ENCODE results near the gene HOPX. TPM values are rescaled to one million over a fixed set of nuclear protein-coding genes. Genes with fewer than 3 reads are reported as not detected.
"Not testable (repeated sequence)": the region's sequence is repeated elsewhere in the genome, so short reads cannot be mapped to it uniquely, and the experiment has no call there.

The HOPX gene
- total RNA-seq, 1 experiment from 2014 or later, result not detected

DNA sequence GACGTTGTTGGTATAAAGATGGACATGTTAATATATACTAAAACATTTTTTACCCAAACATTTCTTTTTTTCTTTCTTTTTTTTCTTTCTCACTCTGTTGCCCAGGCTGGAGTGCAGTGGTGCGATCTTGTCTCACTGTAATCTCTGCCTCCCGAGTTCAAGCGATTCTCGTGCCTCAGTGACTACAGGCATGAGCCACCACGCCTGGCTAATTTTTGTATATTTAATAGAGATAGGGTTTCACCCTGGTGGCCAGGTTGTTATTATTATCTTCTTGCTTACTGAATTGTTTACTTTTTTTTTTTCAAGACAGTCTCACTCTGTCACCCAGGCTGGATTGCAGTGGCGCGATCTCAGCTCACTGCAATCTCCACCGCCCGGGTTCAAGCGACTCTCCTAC is 68.8 kb downstream of the HOPX start:
- no peak for TF ChIP-seq EZH2 (IDR thresholded peaks at IDR 0.05; ENCODE audit: borderline replicate concordance, low read depth, low read length, poor library complexity, severe bottlenecking)
- TF ChIP-seq CTCF (conservative IDR thresholded peaks at IDR 0.05; ENCODE audit: low read depth, low read length), result no peak
- Histone ChIP-seq H3K27me3 (replicated peaks; ENCODE audit: insufficient read depth, low read depth, low read length, poor library complexity) (no peaks in the 10 kb centered on the region), H3K4me3 (ENCODE audit: low read depth, low read length, poor library complexity, severe bottlenecking) (no peak overlapping the region), H3K27ac (ENCODE audit: low read depth, low read length, poor library complexity, severe bottlenecking) (no peak overlapping the region), H3K4me1 (ENCODE audit: insufficient read depth, low read length, poor library complexity, severe bottlenecking) (no peaks in the 10 kb centered on the region), H3K36me3 (ENCODE audit: insufficient read depth, low read length, poor library complexity, severe bottlenecking) (no peaks in the 10 kb centered on the region), H3K9me3 (ENCODE audit: low read depth, low read length, poor library complexity, severe bottlenecking) (no peaks in the 10 kb centered on the region)
- DNase-seq (ENCODE audit: low spot score), result no peak
- intact Hi-C loops (cut with micrococcal nuclease; ENCODE audit: unreplicated experiment), result no loop called here
- ChIA-PET POLR2A (ENCODE audit: low non-redundant PET) (no interaction called here), CTCF (no interaction called here)
- no TSS peak for BruUV-seq (replicated peaks)

GRCh38 chr4:56611501-56611900 is 69.6 kb downstream of the HOPX start:
- DNase-seq (ENCODE audit: low spot score), result no peak
- ChIA-PET POLR2A (ENCODE audit: low non-redundant PET) (no interaction called here), CTCF (no interaction called here)
- Histone ChIP-seq H3K9me3 (ENCODE audit: low read depth, low read length, poor library complexity, severe bottlenecking) (no peaks in the 10 kb centered on the region), H3K27ac (ENCODE audit: low read depth, low read length, poor library complexity, severe bottlenecking) (no peak overlapping the region), H3K4me3 (ENCODE audit: low read depth, low read length, poor library complexity, severe bottlenecking) (no peak overlapping the region), H3K4me1 (ENCODE audit: insufficient read depth, low read length, poor library complexity, severe bottlenecking) (no peaks in the 10 kb centered on the region), H3K27me3 (replicated peaks; ENCODE audit: insufficient read depth, low read depth, low read length, poor library complexity) (peaks cover 2% of the 10 kb centered on the region), H3K36me3 (ENCODE audit: insufficient read depth, low read length, poor library complexity, severe bottlenecking) (no peaks in the 10 kb centered on the region)
- intact Hi-C loops (cut with micrococcal nuclease; ENCODE audit: unreplicated experiment), result no loop called here
- TF ChIP-seq EZH2 (IDR thresholded peaks at IDR 0.05; ENCODE audit: borderline replicate concordance, low read depth, low read length, poor library complexity, severe bottlenecking) (no peak), CTCF (conservative IDR thresholded peaks at IDR 0.05; ENCODE audit: low read depth, low read length) (no peak)
- BruUV-seq (replicated peaks), result no TSS peak

- H3K27ac ChIP-seq (ENCODE audit: low read depth, low read length, poor library complexity, severe bottlenecking); H3K27me3 ChIP-seq (replicated peaks; ENCODE audit: insufficient read depth, low read depth, low read length, poor library complexity); H3K9me3 ChIP-seq (ENCODE audit: low read depth, low read length, poor library complexity, severe bottlenecking); H3K4me1 ChIP-seq (ENCODE audit: insufficient read depth, low read length, poor library complexity, severe bottlenecking); DNase-seq (ENCODE audit: low spot score); intact Hi-C loops (cut with micrococcal nuclease; ENCODE audit: unreplicated experiment); H3K4me3 ChIP-seq (ENCODE audit: low read depth, low read length, poor library complexity, severe bottlenecking); BruUV-seq (replicated peaks); H3K36me3 ChIP-seq (ENCODE audit: insufficient read depth, low read length, poor library complexity, severe bottlenecking); CTCF ChIA-PET; POLR2A ChIA-PET (ENCODE audit: low non-redundant PET): not testable (repeated sequence)
These were observed 70.9 kb downstream of the HOPX start for GRCh38 chr4:56610170-56610569.

GRCh38 chr4:56607926-56608325 is 73.2 kb downstream of the HOPX start:
- no peak overlapping the region for H3K27ac ChIP-seq (ENCODE audit: low read depth, low read length, poor library complexity, severe bottlenecking)
- ChIA-PET CTCF (no interaction called here), POLR2A (ENCODE audit: low non-redundant PET) (no interaction called here)
- DNase-seq (ENCODE audit: low spot score), result no peak
- H3K9me3 ChIP-seq (ENCODE audit: low read depth, low read length, poor library complexity, severe bottlenecking), result no peaks in the 10 kb centered on the region
- no peaks in the 10 kb centered on the region for H3K4me1 ChIP-seq (ENCODE audit: insufficient read depth, low read length, poor library complexity, severe bottlenecking)
- TF ChIP-seq CTCF (conservative IDR thresholded peaks at IDR 0.05; ENCODE audit: low read depth, low read length), result no peak
- TF ChIP-seq EZH2 (IDR thresholded peaks at IDR 0.05; ENCODE audit: borderline replicate concordance, low read depth, low read length, poor library complexity, severe bottlenecking), result no peak
- H3K36me3 ChIP-seq (ENCODE audit: insufficient read depth, low read length, poor library complexity, severe bottlenecking), result no peaks in the 10 kb centered on the region
- BruUV-seq (replicated peaks), result no TSS peak
- H3K4me3 ChIP-seq (ENCODE audit: low read depth, low read length, poor library complexity, severe bottlenecking), result no peak overlapping the region
- intact Hi-C loops (cut with micrococcal nuclease; ENCODE audit: unreplicated experiment), result no loop called here
- peaks cover 7% of the 10 kb centered on the region for H3K27me3 ChIP-seq (replicated peaks; ENCODE audit: insufficient read depth, low read depth, low read length, poor library complexity)
